OCI-LY1 (cell line): ENCODE measurements around the gene RPL28.

Experiments
- H2AFZ ChIP-seq: fragments of 200-600 bp; sonication (generic), shearing (Covaris generic); 2 replicates; pipeline ENCODE4 v1.6.0; 2014; ENCODE audit warnings: antibody characterized with exemption, mild to moderate bottlenecking, low read length
- H3F3A ChIP-seq: fragments of 200-600 bp; sonication (generic), shearing (Covaris generic); 2 replicates; pipeline ENCODE4 v1.6.0; 2014; ENCODE audit warnings: mild to moderate bottlenecking, antibody characterized with exemption, low read length, moderate library complexity; ENCODE audit not compliant: insufficient read depth
- H3K27ac ChIP-seq: fragments of 200-600 bp; sonication (generic); 2 replicates; pipeline ENCODE4 v1.5.1; 2014; ENCODE audit warnings: low read length, mixed run types, mild to moderate bottlenecking, low read depth; ENCODE audit not compliant: poor library complexity, severe bottlenecking
- H3K27me3 ChIP-seq: fragments of 200-600 bp; sonication (generic); 2 replicates; pipeline ENCODE4 v1.6.0; 2014; ENCODE audit warnings: antibody characterized with exemption, mild to moderate bottlenecking, low read length, moderate library complexity; ENCODE audit not compliant: insufficient read depth
- H3K36me3 ChIP-seq: fragments of 200-600 bp; sonication (generic); 2 replicates; pipeline ENCODE4 v1.6.1; 2014; ENCODE audit warnings: mild to moderate bottlenecking, antibody characterized with exemption, low read length, moderate library complexity, mixed read lengths; ENCODE audit not compliant: insufficient read depth
- H3K4me1 ChIP-seq: fragments of 200-600 bp; sonication (generic); 2 replicates; pipeline ENCODE4 v1.5.1; 2014; ENCODE audit warnings: mild to moderate bottlenecking, low read length, moderate library complexity; ENCODE audit not compliant: insufficient read depth, severe bottlenecking
- H3K4me2 ChIP-seq: fragments of 200-600 bp; sonication (generic), shearing (Covaris generic); 2 replicates; pipeline ENCODE4 v1.6.1; 2014; ENCODE audit warnings: low read length
- H3K4me3 ChIP-seq: fragments of 200-600 bp; sonication (generic); 2 replicates; pipeline ENCODE4 v1.5.1; 2014; ENCODE audit warnings: low read length, low read depth, mild to moderate bottlenecking, mixed read lengths; ENCODE audit not compliant: poor library complexity, severe bottlenecking
- H3K79me2 ChIP-seq: fragments of 200-600 bp; shearing (Covaris generic); 2 replicates; pipeline ENCODE4 v1.6.1; 2016; ENCODE audit warnings: mixed run types, low read length, mixed read lengths; ENCODE audit not compliant: insufficient read depth
- H3K9ac ChIP-seq: fragments of 200-600 bp; sonication (generic), shearing (Covaris generic); 2 replicates; pipeline ENCODE4 v1.6.1; 2014; ENCODE audit warnings: mild to moderate bottlenecking, low read length, mixed read lengths
- H3K9me2 ChIP-seq: fragments of 200-600 bp; sonication (generic), shearing (Covaris generic); 2 replicates; pipeline ENCODE4 v1.6.1; 2014; ENCODE audit warnings: low read depth, mild to moderate bottlenecking, low read length, mixed read lengths
- H3K9me3 ChIP-seq: fragments of 200-600 bp; shearing (Covaris generic); 2 replicates; pipeline ENCODE4 v1.6.1; 2014; ENCODE audit warnings: low read length, mixed read lengths
- H4K20me1 ChIP-seq: fragments of 200-600 bp; sonication (generic), shearing (Covaris generic); 2 replicates; pipeline ENCODE4 v1.6.0; 2016; ENCODE audit warnings: mild to moderate bottlenecking, low read length; ENCODE audit not compliant: insufficient read depth
- EZH2 ChIP-seq: fragments of 200-600 bp; sonication (generic), shearing (Covaris generic); IDR thresholded peaks from 2 replicates; pipeline ENCODE4 v1.8.0; 2017; ENCODE audit warnings: borderline replicate concordance, mixed run types, mild to moderate bottlenecking, antibody characterized with exemption, low read length, moderate library complexity, mixed read lengths
- TF ChIP-seq, protein P1 (sequence below): fragments of 200-600 bp; sonication (generic), shearing (Covaris generic); IDR thresholded peaks from 2 replicates; pipeline ENCODE4 v1.5.1; 2017; ENCODE audit warnings: mild to moderate bottlenecking, antibody characterized with exemption, low read length, moderate library complexity, mixed read lengths

The RPL28 gene

DNA sequence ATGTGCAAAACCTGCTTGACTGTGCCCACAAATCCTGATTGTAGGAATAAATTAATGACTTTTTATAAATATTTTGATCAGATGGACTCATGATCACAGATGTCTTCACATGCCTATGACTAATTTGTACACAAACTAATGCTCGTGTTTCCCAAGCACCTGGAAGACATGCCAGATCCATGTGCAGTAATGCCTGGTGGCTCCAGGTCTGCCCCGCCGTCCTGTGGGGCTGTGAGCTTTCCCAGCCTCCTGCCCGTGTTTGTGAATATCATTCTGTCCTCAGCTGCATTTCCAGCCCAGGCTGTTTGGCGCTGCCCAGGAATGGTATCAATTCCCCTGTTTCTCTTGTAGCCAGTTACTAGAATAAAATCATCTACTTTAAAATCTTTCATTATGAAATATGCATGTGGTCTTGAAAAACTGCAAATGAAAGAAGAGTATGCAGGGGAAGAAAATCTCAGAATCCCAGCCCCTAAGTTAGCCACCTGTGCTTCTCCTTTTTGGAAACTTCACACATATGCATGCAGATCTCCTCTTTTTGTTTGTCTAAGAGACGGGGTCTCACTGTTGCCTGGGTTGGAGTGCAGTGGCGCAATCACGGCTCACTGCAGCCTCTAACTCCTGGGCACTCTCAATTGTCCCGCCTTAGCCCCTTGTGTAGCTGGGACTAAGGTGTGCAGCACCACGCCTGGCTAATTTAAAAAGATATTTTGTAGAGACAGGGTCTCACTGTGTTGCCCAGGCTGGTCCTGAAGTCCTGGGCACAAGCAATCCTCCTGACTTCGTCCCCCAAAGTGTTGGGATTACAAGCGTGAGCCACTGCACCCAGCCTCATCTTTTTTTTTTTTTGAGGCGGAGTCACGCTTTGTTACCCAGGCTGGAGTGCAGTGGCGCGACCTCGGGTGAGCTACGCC lies 6.2 kb downstream of the RPL28 start:
- Histone ChIP-seq H4K20me1 (no peaks in the 10 kb centered on the region), H3K4me1 (peaks cover 25% of the 10 kb centered on the region), H3K9ac (no peak overlapping the region), H3K79me2 (no peaks in the 10 kb centered on the region), H3K27me3 (no peaks in the 10 kb centered on the region), H3K4me3 (no peak overlapping the region), H3K36me3 (peaks cover 41% of the 10 kb centered on the region), H3K9me2 (no peaks in the 10 kb centered on the region), H2AFZ (no peak overlapping the region), H3F3A (no peaks in the 10 kb centered on the region), H3K27ac (no peak overlapping the region), H3K9me3 (no peaks in the 10 kb centered on the region), H3K4me2 (no peak overlapping the region)
- no peak for TF ChIP-seq EZH2
- TF ChIP-seq, protein P1, sequence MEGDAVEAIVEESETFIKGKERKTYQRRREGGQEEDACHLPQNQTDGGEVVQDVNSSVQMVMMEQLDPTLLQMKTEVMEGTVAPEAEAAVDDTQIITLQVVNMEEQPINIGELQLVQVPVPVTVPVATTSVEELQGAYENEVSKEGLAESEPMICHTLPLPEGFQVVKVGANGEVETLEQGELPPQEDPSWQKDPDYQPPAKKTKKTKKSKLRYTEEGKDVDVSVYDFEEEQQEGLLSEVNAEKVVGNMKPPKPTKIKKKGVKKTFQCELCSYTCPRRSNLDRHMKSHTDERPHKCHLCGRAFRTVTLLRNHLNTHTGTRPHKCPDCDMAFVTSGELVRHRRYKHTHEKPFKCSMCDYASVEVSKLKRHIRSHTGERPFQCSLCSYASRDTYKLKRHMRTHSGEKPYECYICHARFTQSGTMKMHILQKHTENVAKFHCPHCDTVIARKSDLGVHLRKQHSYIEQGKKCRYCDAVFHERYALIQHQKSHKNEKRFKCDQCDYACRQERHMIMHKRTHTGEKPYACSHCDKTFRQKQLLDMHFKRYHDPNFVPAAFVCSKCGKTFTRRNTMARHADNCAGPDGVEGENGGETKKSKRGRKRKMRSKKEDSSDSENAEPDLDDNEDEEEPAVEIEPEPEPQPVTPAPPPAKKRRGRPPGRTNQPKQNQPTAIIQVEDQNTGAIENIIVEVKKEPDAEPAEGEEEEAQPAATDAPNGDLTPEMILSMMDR: no peak

DNA sequence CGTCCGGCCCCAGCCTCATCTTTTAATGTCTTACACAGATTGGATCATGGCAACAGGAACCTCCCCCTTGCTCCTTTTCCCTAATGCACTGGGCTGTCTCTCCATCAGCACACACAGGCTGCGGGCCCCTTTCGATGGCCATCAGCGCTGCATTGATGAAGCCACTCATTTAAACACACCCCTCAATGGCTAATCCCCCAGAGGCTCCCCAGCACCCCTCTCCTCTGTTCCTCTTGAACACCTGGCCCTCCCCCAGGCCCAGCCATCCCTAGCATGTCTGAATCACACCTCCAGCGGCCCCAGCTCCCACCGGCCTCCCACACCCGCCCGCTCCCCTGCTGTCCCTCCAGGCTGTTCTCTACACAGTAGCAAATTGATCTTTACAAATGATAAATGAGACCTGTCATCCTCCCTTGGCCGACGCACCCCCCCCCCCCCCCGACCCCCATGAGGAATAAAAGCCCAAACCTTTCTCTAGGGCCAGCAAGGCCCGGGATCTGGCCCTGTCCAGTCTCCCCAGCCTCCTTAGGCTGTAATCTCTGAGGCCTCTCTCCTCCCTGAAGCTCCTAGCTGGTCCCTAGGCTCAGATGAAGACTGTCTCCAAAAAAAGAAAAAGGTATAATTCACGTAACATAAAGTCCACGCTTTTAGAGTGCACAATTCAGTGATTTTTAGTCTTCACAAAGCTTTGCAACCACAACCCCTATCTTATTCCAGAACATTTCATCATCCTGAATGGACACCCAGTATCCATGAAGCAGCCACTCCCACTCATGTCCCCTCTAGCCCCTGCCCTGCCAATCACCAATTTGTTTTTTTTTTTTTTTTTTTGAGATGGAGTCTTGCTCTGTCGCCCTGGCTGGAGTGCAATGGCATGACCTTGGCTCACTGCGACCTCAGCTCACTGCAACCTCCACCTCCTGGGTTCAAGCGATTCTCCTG lies 7.4 kb downstream of the RPL28 start:
- H3F3A ChIP-seq: no peaks in the 10 kb centered on the region
- no peak overlapping the region for H3K27ac ChIP-seq
- H3K27me3 ChIP-seq: no peaks in the 10 kb centered on the region
- peaks cover 30% of the 10 kb centered on the region for H3K36me3 ChIP-seq
- H3K9me3 ChIP-seq: no peaks in the 10 kb centered on the region
- H4K20me1 ChIP-seq: no peaks in the 10 kb centered on the region
- no peak overlapping the region for H3K4me3 ChIP-seq
- peaks cover 14% of the 10 kb centered on the region for H3K4me1 ChIP-seq
- no peaks in the 10 kb centered on the region for H3K79me2 ChIP-seq
- H3K9me2 ChIP-seq: no peaks in the 10 kb centered on the region
- no peak overlapping the region for H2AFZ ChIP-seq
- H3K9ac ChIP-seq: no peak overlapping the region
- TF ChIP-seq, protein P1: no peak
- TF ChIP-seq EZH2: no peak
- H3K4me2 ChIP-seq: no peak overlapping the region

DNA sequence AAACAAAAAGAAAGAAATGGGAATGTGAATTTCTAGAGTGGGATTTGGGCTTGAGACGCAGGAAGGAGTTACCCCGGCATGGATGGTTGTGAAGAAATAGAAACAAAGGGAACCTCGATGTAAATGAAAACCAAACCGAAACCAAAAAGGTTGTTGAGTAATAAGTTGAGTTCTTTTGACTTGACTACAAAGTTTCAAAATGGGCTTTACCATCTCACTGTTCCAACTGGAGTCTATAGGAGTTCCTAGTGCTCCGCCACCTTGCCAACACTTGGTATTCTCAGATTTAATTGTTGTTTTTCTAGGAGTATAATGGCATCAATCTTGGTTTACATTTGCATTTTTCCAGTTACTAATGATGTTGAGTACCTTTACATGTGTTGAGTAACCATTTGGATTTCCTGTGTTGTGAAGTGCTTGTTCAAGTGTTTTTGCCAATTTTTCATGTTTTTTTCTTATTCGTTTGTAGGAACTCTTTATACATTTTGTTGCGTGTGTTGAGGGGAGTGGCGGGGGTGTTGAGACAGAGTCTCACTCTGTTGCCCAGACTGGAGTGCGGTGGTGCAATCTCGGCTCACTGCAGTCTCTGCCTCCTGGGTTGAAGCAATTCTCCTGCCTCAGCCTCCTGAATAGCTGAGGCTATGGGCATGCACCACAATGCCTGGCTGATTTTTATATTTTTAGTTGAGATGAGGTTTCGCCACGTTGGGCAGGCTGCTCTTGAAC lies 12.6 kb downstream of the RPL28 start:
- H3K4me2 ChIP-seq: 0 out of 2 replicates have a peak overlapping the region, but pooled peaks have one; percentile 11
- no peaks in the 10 kb centered on the region for H3K27me3 ChIP-seq
- no peak overlapping the region for H3K27ac ChIP-seq
- H3F3A ChIP-seq: no peaks in the 10 kb centered on the region
- H3K4me3 ChIP-seq: no peak overlapping the region
- H3K4me1 ChIP-seq: peaks cover 10% of the 10 kb centered on the region
- no peaks in the 10 kb centered on the region for H3K9me2 ChIP-seq
- H2AFZ ChIP-seq: no peak overlapping the region
- no peaks in the 10 kb centered on the region for H4K20me1 ChIP-seq
- no peaks in the 10 kb centered on the region for H3K9me3 ChIP-seq
- H3K79me2 ChIP-seq: no peaks in the 10 kb centered on the region
- no peak for TF ChIP-seq EZH2
- TF ChIP-seq, protein P1: no peak
- H3K9ac ChIP-seq: no peak overlapping the region
- peaks cover 29% of the 10 kb centered on the region for H3K36me3 ChIP-seq
